WI38 (cell line): Measurements from ENCODE around the gene H19.

Source experiments
- H3K4me3 ChIP-seq: 2 replicates; pipeline ENCODE4 v1.5.1; 2011; ENCODE audit warnings: low read depth, mild to moderate bottlenecking, control low read depth, low read length
- TF ChIP-seq, protein P1 (sequence below): IDR thresholded peaks from 2 replicates; pipeline ENCODE4 v1.5.1; 2012; ENCODE audit warnings: low read depth, mild to moderate bottlenecking, control low read depth, low read length

The H19 gene

DNA sequence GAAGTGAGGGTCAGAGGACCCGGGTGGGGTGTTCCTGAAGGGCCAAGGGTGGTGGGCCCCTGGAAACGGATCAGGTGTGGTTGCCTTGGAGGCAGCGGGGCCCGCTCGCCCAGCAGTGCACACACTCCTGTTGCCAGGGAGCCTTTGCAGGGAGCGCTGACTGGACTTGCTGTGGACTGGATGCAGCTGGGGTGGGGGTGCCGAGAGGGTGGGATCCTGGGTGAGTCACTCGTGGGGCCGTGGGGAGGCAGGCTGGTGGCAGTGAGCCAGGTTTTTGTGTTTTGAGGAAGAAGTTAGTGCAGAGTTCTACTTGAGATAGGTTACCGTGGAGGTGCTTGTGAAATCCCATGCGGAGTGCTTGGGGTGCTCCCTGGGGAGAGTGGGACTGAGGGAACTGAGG, 49.3 kb downstream of the H19 start:
- TF ChIP-seq, protein P1, sequence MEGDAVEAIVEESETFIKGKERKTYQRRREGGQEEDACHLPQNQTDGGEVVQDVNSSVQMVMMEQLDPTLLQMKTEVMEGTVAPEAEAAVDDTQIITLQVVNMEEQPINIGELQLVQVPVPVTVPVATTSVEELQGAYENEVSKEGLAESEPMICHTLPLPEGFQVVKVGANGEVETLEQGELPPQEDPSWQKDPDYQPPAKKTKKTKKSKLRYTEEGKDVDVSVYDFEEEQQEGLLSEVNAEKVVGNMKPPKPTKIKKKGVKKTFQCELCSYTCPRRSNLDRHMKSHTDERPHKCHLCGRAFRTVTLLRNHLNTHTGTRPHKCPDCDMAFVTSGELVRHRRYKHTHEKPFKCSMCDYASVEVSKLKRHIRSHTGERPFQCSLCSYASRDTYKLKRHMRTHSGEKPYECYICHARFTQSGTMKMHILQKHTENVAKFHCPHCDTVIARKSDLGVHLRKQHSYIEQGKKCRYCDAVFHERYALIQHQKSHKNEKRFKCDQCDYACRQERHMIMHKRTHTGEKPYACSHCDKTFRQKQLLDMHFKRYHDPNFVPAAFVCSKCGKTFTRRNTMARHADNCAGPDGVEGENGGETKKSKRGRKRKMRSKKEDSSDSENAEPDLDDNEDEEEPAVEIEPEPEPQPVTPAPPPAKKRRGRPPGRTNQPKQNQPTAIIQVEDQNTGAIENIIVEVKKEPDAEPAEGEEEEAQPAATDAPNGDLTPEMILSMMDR: no peak
- H3K4me3 ChIP-seq: no peak overlapping the region

DNA sequence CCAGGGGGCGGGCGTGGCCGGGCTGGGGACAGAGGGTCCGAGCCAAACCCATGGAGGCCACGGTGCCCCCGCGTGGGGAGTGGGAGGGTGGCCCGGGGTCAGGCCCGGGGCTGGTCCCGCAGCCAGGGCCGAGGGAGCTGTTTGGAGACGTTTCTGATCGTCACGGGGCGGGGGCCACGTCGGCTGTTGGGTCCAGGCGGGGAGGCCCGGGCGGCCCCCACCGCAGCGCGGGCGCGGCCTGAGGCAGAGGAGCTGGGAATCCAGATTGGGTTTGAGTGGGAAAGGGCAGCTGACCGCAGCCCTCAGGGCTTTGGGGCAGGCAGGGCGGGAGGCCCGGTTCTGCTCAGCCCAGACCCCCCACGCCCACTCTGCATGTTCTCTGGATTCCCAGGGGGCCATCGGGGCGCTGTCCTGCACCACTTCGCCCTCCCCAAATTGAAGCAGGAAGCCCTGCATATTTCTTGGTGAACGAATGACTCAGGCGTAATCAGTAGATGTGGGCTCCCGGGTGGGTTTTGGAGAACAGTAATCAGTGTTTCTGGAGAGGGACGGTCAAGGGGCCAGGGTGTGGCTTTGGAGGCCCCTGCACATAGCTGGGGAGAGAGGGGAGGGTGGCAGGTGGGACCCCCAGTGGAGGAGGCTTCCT, 49.9 kb downstream of the H19 start:
- no peak overlapping the region for H3K4me3 ChIP-seq
- TF ChIP-seq, protein P1: no peak

DNA sequence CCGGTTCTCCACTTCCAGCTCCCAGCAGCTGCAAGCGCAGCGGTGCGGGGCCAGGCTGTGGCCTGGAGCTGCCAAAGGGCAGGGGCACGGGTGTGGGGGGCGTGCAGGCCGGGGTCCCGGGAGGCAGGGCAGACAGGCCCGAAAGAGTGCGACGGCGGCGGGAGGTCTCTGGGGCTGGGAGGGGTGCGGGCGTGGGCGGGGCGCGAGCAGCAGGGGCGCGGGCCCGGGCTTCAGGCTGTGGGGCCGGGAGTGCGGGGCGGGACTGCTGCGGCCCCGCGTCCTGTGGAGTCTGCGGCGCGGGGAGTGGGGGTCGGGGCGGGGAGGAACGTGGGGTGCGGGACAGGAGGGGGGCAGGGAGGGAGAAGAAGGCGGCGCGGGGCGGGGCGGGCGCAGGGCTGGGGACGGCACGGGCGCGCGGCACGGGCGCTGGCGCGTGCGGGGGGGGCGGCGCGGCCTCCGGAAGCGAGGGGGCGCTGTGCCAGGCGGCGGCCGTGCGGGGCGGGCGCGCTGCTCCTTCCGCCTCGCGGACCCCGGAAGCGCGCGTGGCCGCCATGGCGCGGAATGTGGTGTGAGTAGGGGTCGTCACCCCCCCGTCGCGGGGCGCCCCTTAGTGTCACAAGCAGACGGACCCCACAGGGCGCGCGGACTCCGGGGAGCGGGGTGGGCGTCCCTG, 50.7 kb downstream of the H19 start, which contains the start of gene MRPL23:
Gene MRPL23, plus strand, starts transcription at position 521 of the 673 bp plus-strand sequence. Its CDS starts 31 bp downstream, at position 552.
- TF ChIP-seq, protein P1: no peak
- H3K4me3 ChIP-seq: no peak within 1 kb of the TSS
